Trophoblast cell (in vitro differentiated cells and primary cell): ENCODE measurements around the gene CSNK2B. TPM values are rescaled to one million over a fixed set of nuclear protein-coding genes. Genes with fewer than 3 reads are reported as not detected.

Experiments
- DNase-seq, 2 donors: peaks; one replicate each; pipeline ENCODE4 v3.0.0-alpha.2; 2016
- H2AFZ ChIP-seq: 2 replicates; pipeline ENCODE4 v1.6.1; 2013; ENCODE audit warnings: low read length, moderate library complexity, mild to moderate bottlenecking; ENCODE audit not compliant: insufficient read depth, poor library complexity
- H2AK5ac ChIP-seq: 2 replicates; pipeline ENCODE4 v1.6.1; 2013; ENCODE audit warnings: mild to moderate bottlenecking, low read length
- H2BK120ac ChIP-seq: 2 replicates; pipeline ENCODE4 v1.6.1; 2013; ENCODE audit warnings: low read length, mild to moderate bottlenecking, moderate library complexity; ENCODE audit not compliant: insufficient read depth, poor library complexity
- H2BK12ac ChIP-seq: 2 replicates; pipeline ENCODE4 v1.6.1; 2013; ENCODE audit warnings: mild to moderate bottlenecking, low read length, moderate library complexity
- H2BK5ac ChIP-seq: 2 replicates; pipeline ENCODE4 v1.6.1; 2013; ENCODE audit warnings: low read length, low read depth, moderate library complexity, mild to moderate bottlenecking; ENCODE audit not compliant: poor library complexity
- H3K14ac ChIP-seq: 2 replicates; pipeline ENCODE4 v1.6.1; 2013; ENCODE audit warnings: mild to moderate bottlenecking, low read length
- H3K18ac ChIP-seq: 2 replicates; pipeline ENCODE4 v1.6.1; 2013; ENCODE audit warnings: mild to moderate bottlenecking, low read length
- H3K23ac ChIP-seq: 2 replicates; pipeline ENCODE4 v1.6.1; 2013; ENCODE audit warnings: low read length
- H3K27ac ChIP-seq: 2 replicates; pipeline ENCODE4 v1.5.1; 2013; ENCODE audit warnings: low read depth, mild to moderate bottlenecking, inconsistent platforms, low read length, moderate library complexity
- H3K27me3 ChIP-seq: 2 replicates; pipeline ENCODE4 v1.6.1; 2013; ENCODE audit warnings: inconsistent platforms, mild to moderate bottlenecking, low read length, moderate library complexity; ENCODE audit not compliant: insufficient read depth
- H3K36me3 ChIP-seq, 2 experiments: 1 replicate in 1 of 2; 2 replicates in 1 of 2; pipeline ENCODE4 v1.6.1; 2013; ENCODE audit warnings: low read length in 2 of 2, mild to moderate bottlenecking in 2 of 2, moderate library complexity in 1 of 2; ENCODE audit not compliant: insufficient read depth in 2 of 2, control insufficient read depth in 1 of 2
- H3K4ac ChIP-seq: 2 replicates; pipeline ENCODE4 v1.6.1; 2013; ENCODE audit warnings: low read depth, mild to moderate bottlenecking, low read length, moderate library complexity
- H3K4me1 ChIP-seq, 2 experiments: 1 replicate in 1 of 2; 2 replicates in 1 of 2; pipeline ENCODE4 v1.6.1; 2013; ENCODE audit warnings: low read length in 2 of 2, mild to moderate bottlenecking in 2 of 2, moderate library complexity in 1 of 2; ENCODE audit not compliant: insufficient read depth in 2 of 2, control insufficient read depth in 1 of 2
- H3K4me2 ChIP-seq: 2 replicates; pipeline ENCODE4 v1.6.1; 2013; ENCODE audit warnings: inconsistent platforms, mild to moderate bottlenecking, low read length, moderate library complexity
- H3K4me3 ChIP-seq: 2 replicates; pipeline ENCODE4 v1.5.1; 2013; ENCODE audit warnings: mild to moderate bottlenecking, low read depth, low read length, inconsistent platforms
- H3K79me1 ChIP-seq: one replicate; pipeline ENCODE4 v1.6.1; 2013; ENCODE audit warnings: low read length
- H3K79me2 ChIP-seq: 2 replicates; pipeline ENCODE4 v1.6.1; 2013; ENCODE audit warnings: low read length, mild to moderate bottlenecking; ENCODE audit not compliant: control insufficient read depth, insufficient read depth, poor library complexity
- H3K9ac ChIP-seq: 2 replicates; pipeline ENCODE4 v1.6.1; 2013; ENCODE audit warnings: mild to moderate bottlenecking, low read length
- H3K9me3 ChIP-seq: 2 replicates; pipeline ENCODE4 v1.6.1; 2013; ENCODE audit warnings: low read depth, mild to moderate bottlenecking, control low read depth, inconsistent platforms, low read length; ENCODE audit not compliant: insufficient read depth
- H4K12ac ChIP-seq: 2 replicates; pipeline ENCODE4 v1.6.1; 2013; ENCODE audit warnings: low read depth, mild to moderate bottlenecking, low read length, moderate library complexity
- H4K8ac ChIP-seq: 2 replicates; pipeline ENCODE4 v1.6.1; 2013; ENCODE audit warnings: low read depth, mild to moderate bottlenecking, low read length, moderate library complexity
- H4K91ac ChIP-seq: one replicate; pipeline ENCODE4 v1.6.1; 2013; ENCODE audit warnings: low read depth, mild to moderate bottlenecking, low read length, moderate library complexity
- WGBS: extraction: QIAGEN DNeasy Blood & Tissue Kit; methylation state at CpG from one replicate; pipeline ENCODE4 v1.1.7; 2013; ENCODE audit warnings: missing lambda C conversion rate; ENCODE audit not compliant: insufficient read length, insufficient coverage; ENCODE audit errors: extremely low coverage; 5-methylcytosine and 5-hydroxymethylcytosine counted together
- polyA plus RNA-seq: library from polyadenylated mRNA; stranded (reverse); fragments of 200-250 nt; gene quantifications from 2 replicates; pipeline ENCODE4 v1.2.3, GENCODE V29; 2013

CSNK2B gene
- 297 and 298 TPM in 2 replicates for polyA plus RNA-seq

DNA sequence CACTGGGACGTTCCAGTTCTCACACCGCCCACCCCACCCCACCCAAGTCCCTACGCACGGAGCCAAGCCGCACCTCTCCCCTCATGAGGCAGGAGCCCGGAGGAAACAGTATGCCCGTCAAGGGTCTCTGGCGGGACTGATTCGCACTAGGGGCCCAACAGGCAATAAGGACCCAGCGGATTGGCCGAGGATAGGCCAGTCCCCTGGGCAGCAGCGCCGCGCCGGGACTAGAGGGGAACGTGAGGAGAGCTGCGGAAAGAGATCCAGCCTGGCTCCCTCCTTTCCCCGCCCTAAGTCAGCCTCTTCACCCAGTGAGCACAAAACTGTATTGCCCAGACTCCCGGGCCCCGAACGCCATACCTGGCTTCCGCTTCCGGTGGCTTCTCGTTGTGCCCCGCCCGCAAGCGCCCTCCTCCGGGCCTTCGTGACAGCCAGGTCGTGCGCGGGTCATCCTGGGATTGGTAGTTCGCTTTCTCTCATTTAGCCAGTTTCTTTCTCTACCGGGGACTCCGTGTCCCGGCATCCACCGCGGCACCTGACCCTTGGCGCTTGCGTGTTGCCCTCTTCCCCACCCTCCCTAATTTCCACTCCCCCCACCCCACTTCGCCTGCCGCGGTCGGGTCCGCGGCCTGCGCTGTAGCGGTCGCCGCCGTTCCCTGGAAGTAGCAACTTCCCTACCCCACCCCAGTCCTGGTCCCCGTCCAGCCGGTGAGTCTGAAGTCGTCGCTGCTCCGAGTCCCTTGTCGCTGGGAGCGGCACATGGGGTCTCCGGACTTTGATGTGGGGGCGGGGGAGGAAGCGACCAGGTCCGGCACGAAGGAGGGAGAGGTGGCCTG lies at the start of gene CSNK2B:
CSNK2B (plus strand) TSS at position 580 of the 836 bp plus-strand sequence. CDS start 752 bp downstream, outside the sequence.
- peaks cover 11 to 14% of the 10 kb centered on the region in 2 experiments for H3K4me1 ChIP-seq
- H3K27ac ChIP-seq: peak within 1 kb of the TSS; percentile 93
- peak within 1 kb of the TSS; percentile 89 for H3K14ac ChIP-seq
- peak within 1 kb of the TSS; percentile 79 for H2BK120ac ChIP-seq
- H2AK5ac ChIP-seq: peak within 1 kb of the TSS; percentile 66
- no peak within 1 kb of the TSS for H3K23ac ChIP-seq
- H3K4me3 ChIP-seq: peak within 1 kb of the TSS; percentile 96
- H3K18ac ChIP-seq: peak within 1 kb of the TSS; percentile 79
- peak within 1 kb of the TSS; percentile 95 for H4K8ac ChIP-seq
- H3K79me2 ChIP-seq: peaks cover 17% of the 10 kb centered on the region
- peak within 1 kb of the TSS; percentile 94 for H4K91ac ChIP-seq
- no peaks in the 10 kb centered on the region for H3K27me3 ChIP-seq
- H2BK5ac ChIP-seq: peak within 1 kb of the TSS; percentile 79
- H3K9ac ChIP-seq: peak within 1 kb of the TSS; percentile 91
- peak within 1 kb of the TSS; percentile 83 for H3K4ac ChIP-seq
- peak within 1 kb of the TSS; percentile 93 for H3K4me2 ChIP-seq
- WGBS: no CpG with 5 or more reads among the region's 63 CpGs
- peak within 1 kb of the TSS; percentile 79 for H4K12ac ChIP-seq
- no peaks in the 10 kb centered on the region for H3K9me3 ChIP-seq
- H3K79me1 ChIP-seq: peaks cover 19% of the 10 kb centered on the region
- H3K36me3 ChIP-seq: peaks cover 35 to 49% of the 10 kb centered on the region in 2 experiments
- H2AFZ ChIP-seq: peak within 1 kb of the TSS; percentile 54
- peak within 1 kb of the TSS; percentile 18 for H2BK12ac ChIP-seq
- peak; percentile 99 for DNase-seq

DNA sequence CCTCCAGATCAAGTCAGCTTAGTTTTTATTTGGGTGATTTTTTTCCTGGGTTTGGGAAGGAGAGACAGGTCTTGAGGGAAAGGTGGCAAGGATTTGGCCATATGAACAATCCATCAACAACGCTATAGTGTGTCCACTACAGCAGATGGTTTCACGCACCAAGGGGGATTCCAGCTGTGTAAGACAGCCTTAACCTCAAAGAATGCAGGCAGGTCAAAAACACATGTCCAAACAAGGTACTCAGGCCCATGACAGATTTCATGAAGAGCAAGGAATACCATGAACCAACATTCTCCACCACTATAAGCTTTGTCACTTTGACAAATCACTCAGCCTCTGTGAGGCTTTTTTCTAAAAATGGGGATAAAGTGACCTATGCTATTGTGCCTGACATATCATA lies 48.9 kb upstream of the CSNK2B start:
- H3K4me2 ChIP-seq: no peak overlapping the region
- no peaks in the 10 kb centered on the region for H3K36me3 ChIP-seq
- no peaks in the 10 kb centered on the region for H3K9me3 ChIP-seq
- no peak for DNase-seq
- H2BK120ac ChIP-seq: no peak overlapping the region
- no peak overlapping the region for H3K4ac ChIP-seq
- peaks cover 0 to 1% of the 10 kb centered on the region in 2 experiments for H3K4me1 ChIP-seq
- no peak overlapping the region for H4K91ac ChIP-seq
- H3K4me3 ChIP-seq: no peak overlapping the region
- WGBS: no CpG with 5 or more reads among the region's 2 CpGs
- H2AK5ac ChIP-seq: no peak overlapping the region
- no peak overlapping the region for H3K18ac ChIP-seq
- no peak overlapping the region for H2AFZ ChIP-seq
- H3K27me3 ChIP-seq: no peaks in the 10 kb centered on the region
- H3K14ac ChIP-seq: no peak overlapping the region
- no peak overlapping the region for H2BK5ac ChIP-seq
- no peak overlapping the region for H3K9ac ChIP-seq
- H3K79me2 ChIP-seq: peaks cover 10% of the 10 kb centered on the region
- no peak overlapping the region for H4K8ac ChIP-seq
- H2BK12ac ChIP-seq: no peak overlapping the region
- H3K79me1 ChIP-seq: peaks cover 7% of the 10 kb centered on the region
- H3K27ac ChIP-seq: no peak overlapping the region
- no peak overlapping the region for H4K12ac ChIP-seq
- no peak overlapping the region for H3K23ac ChIP-seq

DNA sequence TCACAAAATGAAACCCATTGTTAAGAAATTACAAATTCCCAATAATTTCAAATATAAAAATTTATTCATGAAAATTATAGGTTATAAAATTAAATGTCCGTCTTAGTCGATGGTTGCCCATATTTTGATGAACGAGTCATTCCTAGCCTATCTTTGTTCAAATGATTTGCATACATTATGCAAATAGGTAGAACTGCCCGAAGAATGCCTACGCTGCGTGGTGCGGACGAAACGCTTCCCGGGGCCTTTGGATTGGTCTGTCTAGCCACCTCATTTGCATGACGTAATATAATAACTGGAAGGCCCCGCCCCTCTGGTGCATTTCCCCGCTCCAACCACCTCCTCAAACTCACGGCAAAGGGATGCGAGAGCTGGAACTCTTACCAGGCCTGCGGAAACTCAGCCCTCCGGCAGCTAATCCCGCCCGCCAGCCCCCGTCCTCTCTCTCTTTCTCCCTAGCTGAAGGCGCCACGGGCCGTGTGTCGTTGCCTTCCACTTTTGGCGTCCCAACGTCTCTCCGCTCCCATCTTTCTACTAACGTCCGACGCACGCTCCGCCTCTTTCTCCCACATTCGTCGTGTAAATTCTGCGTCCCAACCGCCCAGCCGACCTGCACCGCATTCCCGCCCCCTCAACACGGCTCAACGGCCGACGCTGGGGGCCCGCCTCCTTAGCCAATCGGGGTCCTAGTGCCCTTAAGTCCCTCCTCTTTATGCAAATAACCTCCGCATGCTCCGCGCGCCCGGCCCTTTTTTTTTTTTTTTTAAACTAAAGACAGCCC lies 45.9 kb upstream of the CSNK2B start:
- Histone ChIP-seq H3K27ac (peak overlapping the region; percentile 90), H3K4ac (peak overlapping the region; percentile 37), H2AFZ (peak overlapping the region; percentile 75), H3K79me1 (peaks cover 7% of the 10 kb centered on the region), H3K4me3 (peak overlapping the region; percentile 65), H3K79me2 (peaks cover 17% of the 10 kb centered on the region), H4K8ac (peak overlapping the region; percentile 92), H2BK12ac (peak overlapping the region; percentile 33), H2BK5ac (peak overlapping the region; percentile 81), H4K12ac (peak overlapping the region; percentile 81), H2BK120ac (peak overlapping the region; percentile 67), H3K18ac (peak overlapping the region; percentile 58), H2AK5ac (no peak overlapping the region), H3K4me2 (peak overlapping the region; percentile 48), H3K36me3 (peaks cover 19 to 20% of the 10 kb centered on the region in 2 experiments), H3K4me1 (peaks cover 4 to 7% of the 10 kb centered on the region in 2 experiments), H3K23ac (no peak overlapping the region), H3K27me3 (no peaks in the 10 kb centered on the region), H3K9me3 (no peaks in the 10 kb centered on the region), H4K91ac (peak overlapping the region; percentile 87), H3K9ac (peak overlapping the region; percentile 0), H3K14ac (peak overlapping the region; percentile 73)
- peak; percentile 98 to 99 for DNase-seq
- WGBS: no CpG with 5 or more reads among the region's 50 CpGs

DNA sequence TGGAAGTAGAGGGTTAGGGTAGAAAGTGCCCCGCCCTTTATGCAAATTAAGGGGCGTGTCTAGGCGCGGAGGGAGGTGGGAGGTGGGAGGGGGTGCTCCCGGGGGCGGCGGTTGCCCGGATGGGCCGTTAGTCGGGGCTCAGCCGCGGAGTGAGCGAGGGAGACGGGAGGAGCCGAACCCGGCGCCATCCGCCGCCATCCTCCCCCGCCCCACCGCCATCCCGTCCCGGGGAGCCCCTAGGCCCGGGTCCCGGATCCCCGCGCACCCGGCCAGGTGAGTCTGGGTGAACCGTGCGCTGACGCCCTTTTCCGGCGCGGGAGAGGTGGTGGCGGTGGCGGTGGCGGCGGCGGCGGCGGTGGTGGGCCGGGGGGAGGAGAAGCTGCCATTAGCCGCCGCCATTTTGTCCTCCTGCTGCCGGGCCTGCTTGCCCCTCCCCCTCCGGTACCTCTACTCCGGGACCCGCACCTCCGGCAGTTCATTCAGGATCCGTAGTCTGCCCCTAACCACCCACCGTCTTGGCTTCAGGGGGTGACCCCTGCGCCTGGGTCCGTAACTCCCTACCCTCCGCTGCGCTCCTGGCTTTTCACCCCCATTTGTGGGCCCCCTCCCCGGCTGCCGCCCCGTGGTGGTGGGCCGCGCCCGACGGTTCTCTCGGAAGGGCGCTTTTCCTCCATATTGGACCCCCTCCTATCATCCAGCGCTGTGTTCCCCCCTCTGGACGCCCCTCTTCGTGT lies 45.1 kb upstream of the CSNK2B start, which contains the start of gene PRRC2A:
PRRC2A (plus strand) TSS at position 130 of the 734 bp plus-strand sequence. CDS start 2,075 bp downstream, outside the sequence.
- Histone ChIP-seq H4K8ac (peak within 1 kb of the TSS; percentile 92), H2AK5ac (peak within 1 kb of the TSS; percentile 26), H3K4ac (peak within 1 kb of the TSS; percentile 75), H3K27me3 (no peaks in the 10 kb centered on the region), H2BK120ac (peak within 1 kb of the TSS; percentile 67), H3K23ac (no peak within 1 kb of the TSS), H3K4me1 (peaks cover 4 to 7% of the 10 kb centered on the region in 2 experiments), H3K14ac (peak within 1 kb of the TSS; percentile 73), H3K79me1 (peaks cover 7% of the 10 kb centered on the region), H4K12ac (peak within 1 kb of the TSS; percentile 81), H2BK5ac (peak within 1 kb of the TSS; percentile 81), H3K4me2 (peak within 1 kb of the TSS; percentile 97), H3K9ac (peak within 1 kb of the TSS; percentile 99), H2AFZ (peak within 1 kb of the TSS; percentile 75), H4K91ac (peak within 1 kb of the TSS; percentile 87), H3K79me2 (peaks cover 17% of the 10 kb centered on the region), H2BK12ac (peak within 1 kb of the TSS; percentile 33), H3K9me3 (no peaks in the 10 kb centered on the region), H3K27ac (peak within 1 kb of the TSS; percentile 92), H3K18ac (peak within 1 kb of the TSS; percentile 58), H3K36me3 (peaks cover 27% of the 10 kb centered on the region in 2 experiments), H3K4me3 (peak within 1 kb of the TSS; percentile 92)
- WGBS: no CpG with 5 or more reads among the region's 67 CpGs
- peak; percentile 47 to 65 for DNase-seq
